Smooth muscle cell of the pulmonary artery (primary cell): ENCODE measurements around the gene FMO3. TPM values are rescaled to one million over a fixed set of nuclear protein-coding genes. Genes with fewer than 3 reads are reported as not detected.

ENCODE experiments used
- total RNA-seq: library from RNA; depleted of rRNA; stranded (reverse); fragments of >200 nt; gene quantifications from 2 replicates; pipeline ENCODE4 v1.2.3, GENCODE V29; 2014

Gene FMO3
- total RNA-seq = 0.43 and 1.2 TPM in 2 replicates

DNA sequence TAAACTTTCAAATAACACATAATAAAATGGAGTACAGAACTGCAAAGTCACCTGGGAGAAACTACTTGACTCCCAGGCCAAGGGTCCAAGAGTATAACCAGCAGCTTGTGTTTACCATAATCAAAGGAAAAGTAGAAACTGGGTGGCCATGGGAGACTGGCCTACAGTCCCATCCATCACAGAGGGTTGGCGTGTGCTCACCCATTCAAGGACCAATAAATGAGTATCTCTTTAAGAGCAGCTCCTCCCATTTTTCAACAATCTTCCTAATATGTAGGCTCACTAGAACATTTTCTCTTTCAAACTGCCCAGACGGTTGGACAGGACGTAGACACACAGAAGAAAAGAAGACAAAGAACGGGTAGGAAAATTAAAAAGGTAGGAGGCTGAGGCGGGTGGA is at the start of gene FMO3:
Gene FMO3 (plus strand): TSS at position 302 of the 400 bp plus-strand sequence. CDS start 1,754 bp downstream, outside the sequence.

Other genes starting within 250 kb of the FMO3 start
- 0.07 and 0.39 TPM in 2 replicates for gene MROH9, start 155.4 kb upstream of the FMO3 start, total RNA-seq
- gene FMO2, start 94.4 kb downstream of the FMO3 start, total RNA-seq = 11.8 and 21.1 TPM in 2 replicates
- gene FMO1, start 157.6 kb downstream of the FMO3 start, total RNA-seq = 0.43 TPM in 1 of 2 replicates, not detected in the other
- 2.4 and 2.6 TPM in 2 replicates for gene FMO4, start 223.3 kb downstream of the FMO3 start, total RNA-seq